K562 (cell line): ENCODE results near the gene IFNGR2. TPM values are rescaled to one million over a fixed set of nuclear protein-coding genes. Genes with fewer than 3 reads are reported as not detected.

Experiments used
- ATAC-seq: fragments of 200-7000 bp; cut with Tn5 transposase; 3 replicates; pipeline ENCODE4 v1.9.1; 2020; ENCODE audit warnings: moderate library complexity
- BruUV-seq: library from RNA; stranded (reverse); fragments of 400-500 nt; replicated peaks from 2 replicates; lab custom pipeline; 2021; lab: Mats Ljungman, UMichigan
- CTCF ChIA-PET: fragments of 300-600 bp; formaldehyde crosslinking; extraction: SDS; loops from one replicate; lab custom pipeline; 2021; ENCODE audit warnings: low intra/inter-chr PET ratio; lab: Yijun Ruan, JAX
- POLR2A ChIA-PET: fragments of 300-600, 350-650 bp; sonication (Branson Sonifier 250); formaldehyde crosslinking; extraction: SDS; loops from one replicate; lab custom pipeline; 2021; ENCODE audit warnings: antibody characterized with exemption, inconsistent platforms; lab: Yijun Ruan, JAX
- DNase-seq, 4 experiments: peaks; one replicate each; pipeline versions ENCODE4 v3.0.0 to v3.0.0-alpha.2; 2011 to 2018; ENCODE audit warnings: low spot score in 3 of 4, mixed read lengths in 3 of 4; ENCODE audit errors: extremely low read depth in 1 of 4
- FAIRE-seq: peaks from 2 replicates; lab custom pipeline; 2011; peaks lifted over from hg19 to GRCh38; lab: Jason Lieb, UNC
- H2AFZ ChIP-seq: 2 replicates; pipeline ENCODE4 v1.6.0; 2011; ENCODE audit warnings: low read depth, low read length, control low read depth, inconsistent platforms
- H3K27ac ChIP-seq: fragments of 200-600 bp; 3 replicates; pipeline ENCODE4 v1.8.0; 2011; ENCODE audit warnings: low read depth, mild to moderate bottlenecking, control low read depth, inconsistent platforms, low read length, moderate library complexity, mixed read lengths; ENCODE audit errors: extremely low read depth
- H3K27me3 ChIP-seq, 2 experiments: fragments of 300-600 bp in 1 of 2; 2 replicates in 1 of 2; 3 replicates in 1 of 2; pipeline versions ENCODE4 v1.6.0 to v1.8.0; 2011; ENCODE audit warnings: inconsistent platforms in 2 of 2, low read length in 2 of 2, mild to moderate bottlenecking in 1 of 2, mixed read lengths in 1 of 2, moderate library complexity in 1 of 2; ENCODE audit not compliant: control insufficient read depth in 2 of 2, insufficient read depth in 2 of 2
- H3K36me3 ChIP-seq: fragments of 300-600 bp; 3 replicates; pipeline ENCODE4 v1.8.0; 2011; ENCODE audit warnings: mild to moderate bottlenecking, low read length, inconsistent platforms; ENCODE audit not compliant: control insufficient read depth, insufficient read depth
- H3K4me1 ChIP-seq, 2 experiments: fragments of 200-600 bp in 1 of 2; replicated peaks in 1 of 2; 2 replicates in 1 of 2; 3 replicates in 1 of 2; pipeline versions ENCODE4 v1.5.1 to v1.8.0; 2011; ENCODE audit warnings: inconsistent platforms in 2 of 2, low read length in 2 of 2, mild to moderate bottlenecking in 1 of 2, mixed read lengths in 1 of 2, moderate library complexity in 1 of 2; ENCODE audit not compliant: control insufficient read depth in 2 of 2, insufficient read depth in 2 of 2
- H3K4me2 ChIP-seq: 2 replicates; pipeline ENCODE4 v1.6.1; 2011; ENCODE audit warnings: low read length, control low read depth, inconsistent platforms, mixed read lengths; ENCODE audit not compliant: insufficient read depth
- H3K4me3 ChIP-seq: fragments of 200-600 bp; sonication (generic), shearing (Covaris generic); 2 replicates; pipeline ENCODE4 v1.5.1; 2016; ENCODE audit warnings: control low read depth, inconsistent platforms
- H3K79me2 ChIP-seq: fragments of 200-600 bp; 3 replicates; pipeline ENCODE4 v1.8.0; 2011; ENCODE audit warnings: low read length, inconsistent platforms; ENCODE audit not compliant: control insufficient read depth, insufficient read depth
- H3K9ac ChIP-seq, 2 experiments: 2 replicates each; pipeline versions ENCODE4 v1.6.0 to v1.6.1; 2011; ENCODE audit warnings: low read depth in 2 of 2, low read length in 2 of 2, control low read depth in 1 of 2, inconsistent platforms in 1 of 2, mild to moderate bottlenecking in 1 of 2, mixed read lengths in 1 of 2; ENCODE audit not compliant: insufficient read depth in 1 of 2
- H3K9me1 ChIP-seq: one replicate; pipeline ENCODE4 v1.6.0; 2011; ENCODE audit warnings: inconsistent platforms, mild to moderate bottlenecking, low read length, moderate library complexity; ENCODE audit not compliant: control insufficient read depth, insufficient read depth
- H3K9me3 ChIP-seq: replicated peaks from 2 replicates; pipeline ENCODE4 v1.5.1; 2011; ENCODE audit warnings: low read depth, low read length, inconsistent platforms; ENCODE audit not compliant: control insufficient read depth, insufficient read depth
- H4K20me1 ChIP-seq: replicated peaks from 2 replicates; pipeline ENCODE4 v1.6.1; 2011; ENCODE audit warnings: low read length, inconsistent platforms, mixed read lengths; ENCODE audit not compliant: control insufficient read depth, insufficient read depth
- ARID3B ChIP-seq: fragments of 250-450 bp; sonication (Bioruptor Pico); IDR thresholded peaks from 2 replicates; pipeline ENCODE4 v1.4.0; 2020; ENCODE audit warnings: borderline replicate concordance
- ATF2 ChIP-seq: sonication (generic); formaldehyde crosslinking; IDR thresholded peaks from 2 replicates; pipeline ENCODE4 v1.8.1; 2022; ENCODE audit warnings: missing genetic modification reagents
- BCOR ChIP-seq: fragments of 450-650 bp; IDR thresholded peaks from 2 replicates; pipeline ENCODE4 v1.6.1; 2016
- BRD9 ChIP-seq: fragments of 450-650 bp; IDR thresholded peaks from 2 replicates; pipeline ENCODE4 v1.6.1; 2018; ENCODE audit warnings: low read depth; ENCODE audit not compliant: partially characterized antibody
- E2F3 ChIP-seq: fragments of 250-450 bp; sonication (Bioruptor Pico); IDR thresholded peaks from 2 replicates; pipeline ENCODE4 v1.4.0; 2020; ENCODE audit warnings: mild to moderate bottlenecking
- GATAD2B ChIP-seq: fragments of 450-650 bp; IDR thresholded peaks from 2 replicates; pipeline ENCODE4 v1.6.1; 2017; ENCODE audit warnings: mild to moderate bottlenecking, borderline replicate concordance
- GTF2A2 ChIP-seq: IDR thresholded peaks from 2 replicates; pipeline ENCODE4 v1.6.1; 2016; ENCODE audit warnings: mild to moderate bottlenecking, missing genetic modification characterization, missing compliant biosample characterization
- NBN ChIP-seq: fragments of 450-650 bp; IDR thresholded peaks from 2 replicates; pipeline ENCODE4 v1.6.1; 2016; ENCODE audit warnings: low read depth, mild to moderate bottlenecking
- NFE2L1 ChIP-seq: fragments of 450-650 bp; IDR thresholded peaks from 2 replicates; pipeline ENCODE4 v1.6.1; 2016; ENCODE audit warnings: missing genetic modification characterization, low read depth, mild to moderate bottlenecking, missing compliant biosample characterization, moderate library complexity, borderline replicate concordance
- PHF8 ChIP-seq: fragments of 200-600 bp; sonication (generic); IDR thresholded peaks from 2 replicates; pipeline ENCODE4 v1.6.1; 2012; ENCODE audit warnings: mixed run types, mild to moderate bottlenecking, inconsistent platforms, low read length, moderate library complexity, borderline replicate concordance
- ZNF23 ChIP-seq: fragments of 250-450 bp; sonication (Bioruptor Pico); IDR thresholded peaks from 2 replicates; pipeline ENCODE4 v1.4.0; 2020; ENCODE audit warnings: mild to moderate bottlenecking
- ZNF644 ChIP-seq: fragments of 200-800 bp; sonication (Bioruptor generic); IDR thresholded peaks from 2 replicates; pipeline ENCODE4 v1.6.1; 2016; ENCODE audit warnings: low read depth, missing genetic modification characterization, missing compliant biosample characterization
- ZNF695 ChIP-seq: fragments of 450-650 bp; formaldehyde crosslinking; IDR thresholded peaks from 2 replicates; pipeline ENCODE4 v1.4.0; 2020; ENCODE audit warnings: mild to moderate bottlenecking, moderate library complexity
- ZNF830 ChIP-seq: fragments of 250-450 bp; sonication (Bioruptor Pico); IDR thresholded peaks from 2 replicates; pipeline ENCODE4 v1.5.0; 2021; ENCODE audit warnings: mild to moderate bottlenecking
- WGBS: fragments of 100-300 bp; shearing (Covaris generic); methylation state at CpG from one replicate; pipeline ENCODE4 v1.1.6; 2016; ENCODE audit warnings: low coverage, mixed read lengths; ENCODE audit not compliant: insufficient coverage; ENCODE audit errors: missing lambda C conversion rate; 5-methylcytosine and 5-hydroxymethylcytosine counted together
- in situ Hi-C: fragments of 300-500 bp; cut with MboI; formaldehyde crosslinking; loops from 4 replicates; pipeline ENCODE4 v1.15.0; 2018; ENCODE audit warnings: inconsistent platforms, mixed read lengths
- intact Hi-C: fragments of 100-400 bp; cut with micrococcal nuclease; formaldehyde crosslinking; loops from 2 replicates; pipeline ENCODE4 v1.14.2; 2022
- polyA plus RNA-seq, 8 experiments: library from polyadenylated mRNA; depleted of rRNA in 4 of 8; stranded (reverse) in 5 of 8; unstranded in 3 of 8; fragments of >200 nt; fragmentation: Nextera tagmentation in 2 of 8; fragmentation: Illumina TruSeq in 1 of 8; extraction: Ambion mirVana in 2 of 8; extraction: Trizol in 1 of 8; gene quantifications; 2 replicates each; pipeline versions ENCODE4 v1.2.1 to v1.2.3, GENCODE V29; 2011 to 2014; ENCODE audit warnings: inconsistent platforms in 1 of 8, missing spikeins in 1 of 8
- total RNA-seq, 7 experiments: library from RNA; depleted of rRNA in 6 of 7; stranded (reverse); fragments of >200 nt in 6 of 7; fragmentation: Illumina TruSeq in 2 of 7; extraction: Trizol in 2 of 7; gene quantifications; 2 replicates each; pipeline versions ENCODE4 v1.2.1 to v1.2.3, GENCODE V29; 2011 to 2021; ENCODE audit warnings: low replicate concordance in 1 of 7

IFNGR2 gene
- total and polyA plus RNA-seq, 9 of the 15 experiments (the other 6 are each of a cell fraction or from before 2014, with no cell fraction given): 6.7 to 58.0 (median 28.5) TPM

- POLR2A ChIA-PET: interaction anchor here (2.6 kb wide), 1 partner anchor 21 kb away, joined by 8 read pairs; no protein-coding TSS in a partner anchor
- ATAC-seq (no peak), FAIRE-seq (no peak), DNase-seq (no peak)
- CTCF ChIA-PET: no interaction called here
- Histone ChIP-seq H3K4me2 (no peak overlapping the region), H3K9me3 (no peaks in the 10 kb centered on the region), H4K20me1 (no peaks in the 10 kb centered on the region), H3K27ac (no peak overlapping the region), H3K9me1 (no peaks in the 10 kb centered on the region), H3K9ac (no peak overlapping the region), H3K4me1 (peaks cover 0 to 3% of the 10 kb centered on the region in 2 experiments; a peak in 1 of 5 replicates), H3K27me3 (no peaks in the 10 kb centered on the region), H3K4me3 (no peak overlapping the region), H3K79me2 (no peaks in the 10 kb centered on the region), H2AFZ (no peak overlapping the region), H3K36me3 (peaks cover 67% of the 10 kb centered on the region)
- in situ Hi-C loops: no loop called here
- 98% methylated on average over 3 of the region's 3 CpGs for WGBS
- intact Hi-C loops: no loop called here
- BruUV-seq: no TSS peak
- no peak for TF ChIP-seq GATAD2B
- no peak for TF ChIP-seq NBN
- no peak for TF ChIP-seq ZNF830 (CRISPR knock-in tag)
These were observed 27.6 kb downstream of the IFNGR2 start for GRCh38 chr21:33430858-33431257.

DNA sequence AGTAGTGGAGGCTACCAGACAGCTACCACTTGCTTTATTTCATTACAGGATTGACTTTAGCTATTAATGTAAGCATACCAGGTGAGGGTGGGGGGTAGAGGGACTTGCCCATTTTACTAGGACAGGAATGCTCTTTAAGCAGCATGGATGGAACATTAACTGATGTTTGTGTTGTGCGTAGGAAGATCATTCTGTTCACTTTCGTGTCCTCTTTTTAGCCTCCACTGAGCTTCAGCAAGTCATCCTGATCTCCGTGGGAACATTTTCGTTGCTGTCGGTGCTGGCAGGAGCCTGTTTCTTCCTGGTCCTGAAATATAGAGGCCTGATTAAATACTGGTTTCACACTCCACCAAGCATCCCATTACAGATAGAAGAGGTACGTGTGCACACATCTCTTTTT is 29.3 kb downstream of the IFNGR2 start:
- intact Hi-C loops (no loop called here), in situ Hi-C loops (no loop called here)
- H3K4me2 ChIP-seq: no peak overlapping the region
- peaks cover 0 to 3% of the 10 kb centered on the region in 2 experiments; a peak in 1 of 5 replicates for H3K4me1 ChIP-seq
- no peaks in the 10 kb centered on the region for H3K79me2 ChIP-seq
- H3K4me3 ChIP-seq: no peak overlapping the region
- no peaks in the 10 kb centered on the region for H4K20me1 ChIP-seq
- BruUV-seq: no TSS peak
- H3K36me3 ChIP-seq: peaks cover 69% of the 10 kb centered on the region
- FAIRE-seq (no peak), DNase-seq (no peak), ATAC-seq (no peak)
- ChIA-PET CTCF (no interaction called here), POLR2A (interaction anchor here (0.7 to 1.4 kb wide), 3 partner anchors 9 to 45 kb away, joined by 3 read pairs; no protein-coding TSS in a partner anchor)
- H3K9me1 ChIP-seq: no peaks in the 10 kb centered on the region
- WGBS: 85% methylated on average over 6 of the region's 6 CpGs
- H2AFZ ChIP-seq: no peak overlapping the region
- no peak overlapping the region for H3K9ac ChIP-seq
- no peak overlapping the region for H3K27ac ChIP-seq
- no peaks in the 10 kb centered on the region for H3K27me3 ChIP-seq
- H3K9me3 ChIP-seq: no peaks in the 10 kb centered on the region
- TF ChIP-seq PHF8 (no peak), BCOR (no peak), ZNF23 (no peak), ARID3B (CRISPR knock-in tag) (no peak), E2F3 (CRISPR knock-in tag) (no peak), GTF2A2 (tag) (no peak), NFE2L1 (tag) (no peak), ZNF695 (CRISPR knock-in tag) (no peak), BRD9 (no peak), ZNF644 (tag) (no peak), ATF2 (CRISPR knock-in tag) (no peak)
